ENCODE measurements around the gene RIN3.
A peak's percentile ranks its signal among the peaks of the same experiment; 100 is the strongest.
"Not testable (repeated sequence)": the region's sequence is repeated elsewhere in the genome, so short reads cannot be mapped to it uniquely, and the experiment has no call there.

The RIN3 gene

DNA sequence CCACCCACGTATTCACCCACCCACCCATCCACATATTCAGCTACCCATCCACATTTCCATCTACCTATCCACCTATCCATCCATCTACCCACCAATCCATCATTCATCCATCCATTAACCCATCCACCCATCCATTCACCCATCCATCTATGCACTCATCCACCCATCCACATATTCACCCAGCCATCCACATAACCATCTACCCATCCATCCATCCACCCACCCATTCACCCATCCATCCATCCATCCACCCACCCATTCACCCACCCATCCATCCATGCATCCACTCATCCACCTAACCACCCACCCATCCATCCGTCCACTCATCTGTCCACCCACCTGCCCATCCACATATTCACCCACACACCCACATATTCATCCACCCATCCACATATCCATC lies 164.4 kb downstream of the RIN3 start:
- TF ChIP-seq, protein P1, sequence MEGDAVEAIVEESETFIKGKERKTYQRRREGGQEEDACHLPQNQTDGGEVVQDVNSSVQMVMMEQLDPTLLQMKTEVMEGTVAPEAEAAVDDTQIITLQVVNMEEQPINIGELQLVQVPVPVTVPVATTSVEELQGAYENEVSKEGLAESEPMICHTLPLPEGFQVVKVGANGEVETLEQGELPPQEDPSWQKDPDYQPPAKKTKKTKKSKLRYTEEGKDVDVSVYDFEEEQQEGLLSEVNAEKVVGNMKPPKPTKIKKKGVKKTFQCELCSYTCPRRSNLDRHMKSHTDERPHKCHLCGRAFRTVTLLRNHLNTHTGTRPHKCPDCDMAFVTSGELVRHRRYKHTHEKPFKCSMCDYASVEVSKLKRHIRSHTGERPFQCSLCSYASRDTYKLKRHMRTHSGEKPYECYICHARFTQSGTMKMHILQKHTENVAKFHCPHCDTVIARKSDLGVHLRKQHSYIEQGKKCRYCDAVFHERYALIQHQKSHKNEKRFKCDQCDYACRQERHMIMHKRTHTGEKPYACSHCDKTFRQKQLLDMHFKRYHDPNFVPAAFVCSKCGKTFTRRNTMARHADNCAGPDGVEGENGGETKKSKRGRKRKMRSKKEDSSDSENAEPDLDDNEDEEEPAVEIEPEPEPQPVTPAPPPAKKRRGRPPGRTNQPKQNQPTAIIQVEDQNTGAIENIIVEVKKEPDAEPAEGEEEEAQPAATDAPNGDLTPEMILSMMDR (conservative IDR thresholded peaks at IDR 0.05; ENCODE audit: control insufficient read depth, insufficient read depth, low read depth, low read length): no peak
- no peak for DNase-seq (ENCODE audit: low read depth)
- no peak overlapping the region for H3K4me3 ChIP-seq (ENCODE audit: control insufficient read depth, low read depth, low read length)

DNA sequence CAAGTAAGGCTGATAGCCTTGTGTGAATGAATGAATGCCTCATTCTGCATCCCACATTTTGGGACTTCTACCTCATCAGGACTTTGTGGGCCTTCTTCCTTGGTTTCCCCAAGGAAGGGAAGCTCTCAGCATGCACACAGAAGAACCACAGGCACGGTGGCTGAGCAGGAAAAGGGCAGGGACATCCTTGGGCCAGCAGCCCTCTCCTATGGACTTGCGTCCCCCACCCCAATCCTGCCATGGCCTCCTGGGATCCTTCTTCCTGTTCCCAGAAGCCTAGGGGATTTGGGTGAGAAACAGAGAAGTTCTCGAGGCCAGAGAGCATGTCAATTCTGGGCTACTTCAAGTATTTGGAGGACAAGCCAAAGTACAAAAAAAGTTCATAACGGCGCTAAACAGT lies 165.2 kb downstream of the RIN3 start:
- TF ChIP-seq, protein P1 (conservative IDR thresholded peaks at IDR 0.05; ENCODE audit: control insufficient read depth, insufficient read depth, low read depth, low read length): no peak

DNA sequence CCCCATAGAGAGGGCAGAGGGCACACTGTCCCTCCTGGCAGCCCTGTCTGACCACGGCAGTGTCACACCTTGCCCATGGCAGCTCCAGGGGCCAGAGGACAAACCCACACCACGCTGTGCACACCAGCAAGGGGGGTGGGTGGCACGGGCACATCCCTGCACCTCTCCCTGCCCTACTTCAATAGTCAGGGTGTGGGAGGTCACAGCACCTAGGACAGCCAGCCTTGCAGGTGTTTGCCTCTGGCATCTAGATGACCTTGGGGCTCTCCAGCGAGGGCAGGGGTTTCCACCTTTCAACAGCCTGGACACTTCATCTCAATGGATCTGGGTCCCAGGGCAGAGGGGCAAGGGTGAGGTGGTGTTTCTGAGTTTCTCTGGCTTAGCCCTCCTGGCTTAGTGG lies 165.7 kb downstream of the RIN3 start:
- no peak for DNase-seq (ENCODE audit: low read depth)
- TF ChIP-seq, protein P1 (conservative IDR thresholded peaks at IDR 0.05; ENCODE audit: control insufficient read depth, insufficient read depth, low read depth, low read length): no peak
- H3K4me3 ChIP-seq (ENCODE audit: control insufficient read depth, low read depth, low read length): no peak overlapping the region

More for the DNA sequence above, 165.2 kb downstream of the RIN3 start:
- no peak overlapping the region for H3K4me3 ChIP-seq (ENCODE audit: control insufficient read depth, low read depth, low read length)
- no peak for DNase-seq (ENCODE audit: low read depth)

DNA sequence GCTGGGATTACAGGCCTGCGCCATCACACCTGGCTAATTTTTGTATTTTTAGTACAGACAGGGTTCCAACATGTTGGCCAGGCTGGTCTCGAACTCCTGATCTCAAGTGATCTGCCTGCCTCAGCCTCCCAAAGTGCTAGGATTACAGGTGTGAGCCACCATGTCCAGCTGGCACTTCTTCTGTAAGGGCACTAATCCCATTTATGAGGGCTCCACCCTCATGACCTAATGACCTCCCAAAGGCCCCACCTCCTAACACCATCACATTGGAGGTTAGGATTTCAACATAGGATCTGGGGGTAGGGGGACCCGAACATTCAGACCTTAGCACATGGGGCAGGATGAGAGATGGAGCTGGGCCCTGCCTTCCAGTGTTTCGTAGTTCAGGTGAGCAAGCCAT lies 166.7 kb downstream of the RIN3 start:
- DNase-seq (ENCODE audit: low read depth); H3K4me3 ChIP-seq (ENCODE audit: control insufficient read depth, low read depth, low read length): not testable (repeated sequence)

DNA sequence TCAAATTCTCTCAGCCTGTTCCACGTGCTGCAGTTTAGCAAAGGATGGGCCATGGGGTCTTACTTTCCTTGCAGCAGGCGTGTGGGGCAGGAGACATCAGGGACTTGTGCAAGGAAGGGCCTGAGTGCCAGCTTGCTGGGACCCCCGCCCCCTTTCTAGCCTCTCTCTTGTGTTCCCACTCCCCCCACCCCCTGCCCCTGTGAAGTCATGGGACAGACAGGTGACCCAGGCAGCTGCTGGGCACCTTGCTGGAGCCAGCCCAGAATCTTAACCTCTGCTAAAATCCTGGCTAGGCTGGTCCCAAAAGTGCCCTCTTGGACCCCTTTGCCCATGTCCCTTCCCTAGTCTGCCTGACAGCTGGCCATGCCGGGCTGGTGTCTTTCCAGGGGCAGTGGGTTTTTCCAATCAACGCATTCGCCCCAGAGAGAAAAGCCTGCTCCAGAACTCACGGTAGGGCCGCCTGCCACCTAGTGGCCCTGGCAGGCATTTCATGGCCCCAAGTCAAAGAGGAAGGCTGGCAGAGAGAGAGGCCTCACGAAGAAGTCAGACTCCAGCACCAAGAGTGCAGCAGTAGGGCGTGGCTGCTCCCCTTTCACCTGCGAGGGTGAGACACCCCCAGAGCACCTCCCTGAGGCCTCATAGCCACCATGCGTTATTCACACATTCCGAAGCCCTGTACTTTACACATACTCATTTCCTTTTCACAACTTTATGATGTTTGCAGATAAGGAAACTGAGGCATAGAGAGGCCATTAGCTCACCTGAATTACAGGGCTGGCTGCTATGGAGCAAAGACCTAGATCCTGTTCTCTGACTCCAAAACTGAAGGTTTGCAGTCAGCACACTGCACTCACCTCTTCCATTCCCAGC lies 167.4 kb downstream of the RIN3 start:
- no peak overlapping the region for H3K4me3 ChIP-seq (ENCODE audit: control insufficient read depth, low read depth, low read length)
- DNase-seq (ENCODE audit: low read depth): peak; percentile 76
- TF ChIP-seq, protein P1 (conservative IDR thresholded peaks at IDR 0.05; ENCODE audit: control insufficient read depth, insufficient read depth, low read depth, low read length): peak; percentile 93

DNA sequence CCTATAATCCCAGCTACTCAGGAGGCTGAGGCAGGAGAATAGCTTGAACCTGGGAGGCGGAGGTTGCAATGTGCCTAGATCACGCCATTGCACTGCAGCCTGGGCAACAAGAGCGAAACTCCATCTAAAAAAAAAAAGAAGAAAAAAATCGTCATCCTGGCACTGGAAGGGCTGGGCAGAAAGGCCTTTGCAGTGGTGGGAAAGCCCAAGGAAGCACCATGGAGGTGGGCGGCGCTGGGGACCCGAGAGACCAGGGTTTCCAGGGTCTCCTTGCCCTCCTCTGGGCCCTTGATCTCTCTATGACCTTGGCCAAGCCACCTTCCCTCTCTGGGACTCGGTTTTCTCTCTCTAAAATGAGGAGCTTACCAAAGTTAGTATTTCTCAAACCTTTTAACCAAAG lies 169.5 kb downstream of the RIN3 start:
- no peak for DNase-seq (ENCODE audit: low read depth)
- TF ChIP-seq, protein P1 (conservative IDR thresholded peaks at IDR 0.05; ENCODE audit: control insufficient read depth, insufficient read depth, low read depth, low read length): no peak

DNA sequence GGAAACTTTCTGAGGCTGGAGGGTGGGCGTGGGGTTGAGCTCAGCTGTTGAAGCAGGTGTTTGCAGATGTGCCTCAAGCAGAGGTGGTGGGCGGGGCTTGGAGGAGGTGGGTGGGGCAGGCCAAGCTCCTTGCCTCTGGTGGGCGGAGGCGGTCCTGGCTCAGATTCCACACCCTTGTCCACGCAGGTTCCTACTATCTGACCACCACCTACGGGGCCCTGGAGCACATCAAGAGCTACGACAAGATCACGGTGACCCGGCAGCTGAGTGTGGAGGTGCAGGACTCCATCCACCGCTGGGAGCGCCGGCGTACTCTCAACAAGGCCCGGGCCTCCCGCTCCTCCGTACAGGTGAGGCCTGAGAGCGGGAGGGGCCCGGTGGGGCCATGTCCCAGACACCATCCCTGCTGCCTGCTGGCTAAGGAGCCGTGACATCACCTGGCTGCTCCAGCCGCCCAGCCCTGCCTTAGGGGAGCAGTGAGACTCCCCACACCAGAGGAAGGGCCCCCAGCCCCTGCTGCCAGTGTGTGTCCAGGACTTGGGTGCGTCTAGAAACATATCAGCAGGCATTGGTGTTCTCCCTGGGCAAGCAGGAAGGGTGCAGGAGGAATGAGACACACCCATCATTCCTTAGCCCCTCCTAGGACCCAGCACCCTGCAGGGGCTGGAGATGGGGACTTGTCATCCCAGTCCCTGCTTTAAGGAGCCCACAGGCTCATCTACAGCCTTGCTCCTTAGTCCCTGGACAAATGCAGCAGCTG lies 171.4 kb downstream of the RIN3 start:
- no peak overlapping the region for H3K4me3 ChIP-seq (ENCODE audit: control insufficient read depth, low read depth, low read length)
- TF ChIP-seq, protein P1 (conservative IDR thresholded peaks at IDR 0.05; ENCODE audit: control insufficient read depth, insufficient read depth, low read depth, low read length): no peak
- no peak for DNase-seq (ENCODE audit: low read depth)

More for the DNA sequence above, 169.5 kb downstream of the RIN3 start:
- H3K4me3 ChIP-seq (ENCODE audit: control insufficient read depth, low read depth, low read length): no peak overlapping the region

Measured in fibroblast of mammary gland (primary cell).